Measurements from ENCODE around the gene PLXNC1. TPM values are rescaled to one million over a fixed set of nuclear protein-coding genes. Genes with fewer than 3 reads are reported as not detected.

PLXNC1 gene
- total RNA-seq, 5 donors from 2014 or later (not counting 1 experiment from before 2014, with no cell fraction given): 12.9 to 23.9 (median 19.2) TPM

GRCh38 chr12:94191811-94192210 lies 43.4 kb downstream of the PLXNC1 start:
- Mint-ChIP-seq H3K4me3 (no peak overlapping the region), H3K9me3 (peaks cover 0 to 6% (median 0%) of the 10 kb centered on the region in 3 donors), H3K4me1 (peaks cover 0 to 14% (median 4%) of the 10 kb centered on the region in 3 donors), H3K36me3 (peaks cover 46% of the 10 kb centered on the region), H3K27me3 (no peaks in the 10 kb centered on the region), H3K27ac (no peak overlapping the region)
- peaks cover 4 to 7% of the 10 kb centered on the region in 2 donors for H3K36me3 ChIP-seq (ENCODE audit: control insufficient read depth in 2 of 2, extremely low read depth in 1 of 2, insufficient read depth in 1 of 2, low read length in 1 of 2)
- H3K4me3 ChIP-seq (ENCODE audit: control insufficient read depth in 1 of 2, extremely low read depth in 1 of 2, low read length in 1 of 2): no peak overlapping the region
- no peaks in the 10 kb centered on the region for H3K9me3 ChIP-seq
- ChIA-PET POLR2A (interaction anchor here (0.7 kb wide), 2 partner anchors 450 to 649 kb away, joined by 3 to 6 read pairs; no protein-coding TSS in a partner anchor), CTCF (no interaction called here)
- no peak overlapping the region for H3K27ac ChIP-seq (ENCODE audit: low read length)
- no peaks in the 10 kb centered on the region for H3K27me3 ChIP-seq (replicated peaks in 1 of 2; ENCODE audit: control insufficient read depth in 2 of 2, extremely low read depth in 1 of 2, insufficient read depth in 2 of 2, low read length in 1 of 2)
- no peaks in the 10 kb centered on the region for H3K4me1 ChIP-seq (ENCODE audit: control insufficient read depth in 1 of 2, extremely low read depth in 1 of 2, insufficient read depth in 2 of 2, low read length in 2 of 2)
- WGBS (ENCODE audit: insufficient coverage): no CpG with 5 or more reads among the region's 1 CpG
- DNase-seq (no peak), ATAC-seq (replicated peaks in 1 of 4) (no peak)

GRCh38 chr12:94192506-94192905 lies 44.1 kb downstream of the PLXNC1 start:
- POLR2A ChIA-PET: interaction anchor here in 1 of 2 donors (0.6 kb wide), 1 partner anchor 135 kb away, joined by 4 read pairs; no protein-coding TSS in a partner anchor
- peaks cover 0 to 4% of the 10 kb centered on the region in 2 donors for H3K36me3 ChIP-seq (ENCODE audit: control insufficient read depth in 2 of 2, extremely low read depth in 1 of 2, insufficient read depth in 1 of 2, low read length in 1 of 2)
- H3K27ac Mint-ChIP-seq: no peak overlapping the region

GRCh38 chr12:94193168-94193567 lies 44.8 kb downstream of the PLXNC1 start:
- 70% methylated on average over 3 of the region's 3 CpGs for WGBS (ENCODE audit: insufficient coverage)
- Histone ChIP-seq H3K4me3 (ENCODE audit: control insufficient read depth in 1 of 2, extremely low read depth in 1 of 2, low read length in 1 of 2) (no peak overlapping the region), H3K27me3 (replicated peaks in 1 of 2; ENCODE audit: control insufficient read depth in 2 of 2, extremely low read depth in 1 of 2, insufficient read depth in 2 of 2, low read length in 1 of 2) (no peaks in the 10 kb centered on the region), H3K9me3 (no peaks in the 10 kb centered on the region), H3K36me3 (ENCODE audit: control insufficient read depth in 2 of 2, extremely low read depth in 1 of 2, insufficient read depth in 1 of 2, low read length in 1 of 2) (peaks cover 0 to 4% of the 10 kb centered on the region in 2 donors), H3K4me1 (ENCODE audit: control insufficient read depth in 1 of 2, extremely low read depth in 1 of 2, insufficient read depth in 2 of 2, low read length in 2 of 2) (no peaks in the 10 kb centered on the region), H3K27ac (ENCODE audit: low read length) (no peak overlapping the region)
- no peak overlapping the region for H3K4me3 Mint-ChIP-seq
- DNase-seq (no peak), ATAC-seq (replicated peaks in 1 of 4) (no peak)
- H3K4me1 Mint-ChIP-seq: peaks cover 0 to 14% (median 4%) of the 10 kb centered on the region in 3 donors
- no peak overlapping the region for H3K27ac Mint-ChIP-seq
- H3K36me3 Mint-ChIP-seq: peaks cover 50% of the 10 kb centered on the region
- POLR2A ChIA-PET: no interaction called here
- CTCF ChIA-PET: no interaction called here
- H3K27me3 Mint-ChIP-seq: no peaks in the 10 kb centered on the region
- H3K9me3 Mint-ChIP-seq: peaks cover 0 to 6% (median 0%) of the 10 kb centered on the region in 3 donors

More at GRCh38 chr12:94192506-94192905, 44.1 kb downstream of the PLXNC1 start:
- no peak for DNase-seq
- no peak overlapping the region for H3K4me3 ChIP-seq (ENCODE audit: control insufficient read depth in 1 of 2, extremely low read depth in 1 of 2, low read length in 1 of 2)
- no peak overlapping the region for H3K27ac ChIP-seq (ENCODE audit: low read length)
- H3K36me3 Mint-ChIP-seq: peaks cover 50% of the 10 kb centered on the region
- no peaks in the 10 kb centered on the region for H3K9me3 ChIP-seq
- no peak overlapping the region for H3K4me3 Mint-ChIP-seq
- CTCF ChIA-PET: no interaction called here
- H3K27me3 ChIP-seq (replicated peaks in 1 of 2; ENCODE audit: control insufficient read depth in 2 of 2, extremely low read depth in 1 of 2, insufficient read depth in 2 of 2, low read length in 1 of 2): no peaks in the 10 kb centered on the region
- ATAC-seq (replicated peaks in 1 of 4): no peak
- H3K9me3 Mint-ChIP-seq: peaks cover 0 to 6% (median 0%) of the 10 kb centered on the region in 3 donors
- H3K4me1 ChIP-seq (ENCODE audit: control insufficient read depth in 1 of 2, extremely low read depth in 1 of 2, insufficient read depth in 2 of 2, low read length in 2 of 2): no peaks in the 10 kb centered on the region
- peaks cover 0 to 14% (median 4%) of the 10 kb centered on the region in 3 donors for H3K4me1 Mint-ChIP-seq
- no peaks in the 10 kb centered on the region for H3K27me3 Mint-ChIP-seq

- CTCF ChIA-PET: no interaction called here
Measured at GRCh38 chr12:94195483-94195882, 47.1 kb downstream of the PLXNC1 start.

GRCh38 chr12:94198469-94198868 lies 50.1 kb downstream of the PLXNC1 start:
- Histone ChIP-seq H3K27ac (ENCODE audit: low read length) (no peak overlapping the region), H3K36me3 (ENCODE audit: control insufficient read depth in 2 of 2, extremely low read depth in 1 of 2, insufficient read depth in 1 of 2, low read length in 1 of 2) (no peaks in the 10 kb centered on the region), H3K9me3 (no peaks in the 10 kb centered on the region), H3K4me1 (ENCODE audit: control insufficient read depth in 1 of 2, extremely low read depth in 1 of 2, insufficient read depth in 2 of 2, low read length in 2 of 2) (peaks cover 0 to 8% of the 10 kb centered on the region in 2 experiments), H3K4me3 (ENCODE audit: control insufficient read depth in 1 of 2, extremely low read depth in 1 of 2, low read length in 1 of 2) (no peak overlapping the region), H3K27me3 (replicated peaks in 1 of 2; ENCODE audit: control insufficient read depth in 2 of 2, extremely low read depth in 1 of 2, insufficient read depth in 2 of 2, low read length in 1 of 2) (no peaks in the 10 kb centered on the region)
- no peak for DNase-seq
- WGBS (ENCODE audit: insufficient coverage): 100% methylated on average over 1 of the region's 5 CpGs
- Mint-ChIP-seq H3K9me3 (no peaks in the 10 kb centered on the region), H3K36me3 (peaks cover 42% of the 10 kb centered on the region), H3K27me3 (no peaks in the 10 kb centered on the region), H3K4me3 (no peak overlapping the region), H3K27ac (no peak overlapping the region), H3K4me1 (peaks cover 14 to 17% (median 17%) of the 10 kb centered on the region in 3 donors)
- ATAC-seq (replicated peaks in 1 of 4): no peak
- ChIA-PET CTCF (interaction anchor here in 1 of 2 donors (0.6 kb wide), 1 partner anchor 1194 kb away, joined by 3 read pairs; no protein-coding TSS in a partner anchor), POLR2A (interaction anchor here in 1 of 2 donors (0.6 kb wide), 1 partner anchor 7 kb away, joined by 4 read pairs; no protein-coding TSS in a partner anchor)

More at GRCh38 chr12:94195483-94195882, 47.1 kb downstream of the PLXNC1 start:
- no peaks in the 10 kb centered on the region for H3K9me3 ChIP-seq
- H3K4me3 Mint-ChIP-seq: no peak overlapping the region
- H3K27me3 Mint-ChIP-seq: no peaks in the 10 kb centered on the region
- no peak overlapping the region for H3K27ac ChIP-seq (ENCODE audit: low read length)
- H3K27ac Mint-ChIP-seq: no peak overlapping the region
- H3K27me3 ChIP-seq (replicated peaks in 1 of 2; ENCODE audit: control insufficient read depth in 2 of 2, extremely low read depth in 1 of 2, insufficient read depth in 2 of 2, low read length in 1 of 2): no peaks in the 10 kb centered on the region
- H3K36me3 ChIP-seq (ENCODE audit: control insufficient read depth in 2 of 2, extremely low read depth in 1 of 2, insufficient read depth in 1 of 2, low read length in 1 of 2): peaks cover 0 to 2% of the 10 kb centered on the region in 2 donors
- no peak for ATAC-seq (replicated peaks in 1 of 4)
- POLR2A ChIA-PET: no interaction called here
- H3K4me1 Mint-ChIP-seq: peaks cover 0 to 14% (median 4%) of the 10 kb centered on the region in 3 donors
- no CpG with 5 or more reads among the region's 6 CpGs for WGBS (ENCODE audit: insufficient coverage)
- H3K9me3 Mint-ChIP-seq: peaks cover 0 to 6% (median 0%) of the 10 kb centered on the region in 3 donors
- H3K4me1 ChIP-seq (ENCODE audit: control insufficient read depth in 1 of 2, extremely low read depth in 1 of 2, insufficient read depth in 2 of 2, low read length in 2 of 2): no peaks in the 10 kb centered on the region
- peaks cover 57% of the 10 kb centered on the region for H3K36me3 Mint-ChIP-seq
- no peak overlapping the region for H3K4me3 ChIP-seq (ENCODE audit: control insufficient read depth in 1 of 2, extremely low read depth in 1 of 2, low read length in 1 of 2)
- no peak for DNase-seq

GRCh38 chr12:94198872-94199271 lies 50.5 kb downstream of the PLXNC1 start:
- H3K27ac Mint-ChIP-seq: no peak overlapping the region
- ChIA-PET CTCF (interaction anchor here in 1 of 2 donors (0.6 kb wide), 1 partner anchor 1194 kb away, joined by 3 read pairs; no protein-coding TSS in a partner anchor), POLR2A (no interaction called here)
- Histone ChIP-seq H3K27ac (ENCODE audit: low read length) (no peak overlapping the region), H3K4me3 (ENCODE audit: control insufficient read depth in 1 of 2, extremely low read depth in 1 of 2, low read length in 1 of 2) (no peak overlapping the region), H3K36me3 (ENCODE audit: control insufficient read depth in 2 of 2, extremely low read depth in 1 of 2, insufficient read depth in 1 of 2, low read length in 1 of 2) (no peaks in the 10 kb centered on the region), H3K9me3 (no peaks in the 10 kb centered on the region), H3K4me1 (ENCODE audit: control insufficient read depth in 1 of 2, extremely low read depth in 1 of 2, insufficient read depth in 2 of 2, low read length in 2 of 2) (peaks cover 0 to 8% of the 10 kb centered on the region in 2 experiments), H3K27me3 (replicated peaks in 1 of 2; ENCODE audit: control insufficient read depth in 2 of 2, extremely low read depth in 1 of 2, insufficient read depth in 2 of 2, low read length in 1 of 2) (no peaks in the 10 kb centered on the region)
- H3K4me3 Mint-ChIP-seq: no peak overlapping the region
- H3K36me3 Mint-ChIP-seq: peaks cover 38% of the 10 kb centered on the region
- no peak for ATAC-seq (replicated peaks in 1 of 4)
- no peak for DNase-seq
- H3K27me3 Mint-ChIP-seq: no peaks in the 10 kb centered on the region
- peaks cover 15 to 20% (median 17%) of the 10 kb centered on the region in 3 donors for H3K4me1 Mint-ChIP-seq
- no peaks in the 10 kb centered on the region for H3K9me3 Mint-ChIP-seq
- 83% methylated on average over 3 of the region's 9 CpGs for WGBS (ENCODE audit: insufficient coverage)
